ENCODE data around the gene FAM210B. TPM values are rescaled to one million over a fixed set of nuclear protein-coding genes. Genes with fewer than 3 reads are reported as not detected.

FAM210B gene, protein sequence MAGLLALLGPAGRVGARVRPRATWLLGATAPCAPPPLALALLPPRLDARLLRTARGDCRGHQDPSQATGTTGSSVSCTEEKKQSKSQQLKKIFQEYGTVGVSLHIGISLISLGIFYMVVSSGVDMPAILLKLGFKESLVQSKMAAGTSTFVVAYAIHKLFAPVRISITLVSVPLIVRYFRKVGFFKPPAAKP
- 64.2 and 69.6 TPM in 2 replicates for total RNA-seq
- polyA plus RNA-seq, result 101 and 144 TPM in 2 replicates

DNA sequence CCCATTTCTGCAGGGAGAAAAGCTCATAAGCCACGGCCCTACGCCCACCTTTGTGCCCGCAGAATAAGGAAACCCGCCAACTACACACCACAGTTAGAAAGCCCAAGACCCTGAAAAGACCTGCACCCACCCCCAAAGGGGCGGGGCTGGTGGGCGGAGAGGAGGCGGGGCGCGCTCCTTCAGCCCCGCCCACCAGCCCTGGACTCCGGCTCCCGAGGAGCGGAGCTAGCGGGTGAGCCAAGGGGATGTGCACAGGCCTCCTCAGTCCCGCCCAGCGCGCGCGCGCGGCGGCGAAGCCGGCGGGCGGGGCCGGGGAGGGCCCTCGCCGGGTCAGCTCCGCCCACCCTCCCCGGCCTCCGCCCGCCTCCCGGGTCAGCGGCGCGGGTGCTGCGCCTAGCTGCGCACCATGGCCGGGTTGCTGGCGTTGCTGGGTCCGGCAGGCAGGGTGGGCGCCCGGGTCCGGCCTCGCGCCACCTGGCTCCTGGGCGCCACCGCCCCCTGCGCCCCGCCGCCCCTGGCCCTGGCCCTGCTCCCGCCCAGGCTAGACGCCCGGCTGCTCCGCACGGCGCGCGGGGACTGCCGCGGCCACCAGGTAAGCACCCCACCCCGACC lies at the start of gene FAM210B:
Gene FAM210B (plus strand): TSS at position 375 of the 612 bp plus-strand sequence. CDS start 32 bp downstream, at position 407.
- no peaks in the 10 kb centered on the region for H3K36me3 ChIP-seq
- H3K4me1 ChIP-seq (ENCODE audit: low read depth), result peaks cover 23% of the 10 kb centered on the region
- H3K27me3 ChIP-seq, result no peaks in the 10 kb centered on the region
- peak within 1 kb of the TSS; percentile 54 for H3K4me3 ChIP-seq
- no peaks in the 10 kb centered on the region for H3K9me3 ChIP-seq (ENCODE audit: low read depth)
- peak within 1 kb of the TSS; percentile 71 for H3K27ac ChIP-seq
- DNase-seq (ENCODE audit: low read depth in 1 of 2, low spot score in 1 of 2), result peak; percentile 93 to 95
- TF ChIP-seq CTCF (IDR thresholded peaks at IDR 0.05; ENCODE audit: low read depth, low read length), result no peak

- Histone ChIP-seq H3K36me3 (no peaks in the 10 kb centered on the region), H3K4me3 (no peak overlapping the region), H3K27me3 (no peaks in the 10 kb centered on the region), H3K4me1 (ENCODE audit: low read depth) (no peaks in the 10 kb centered on the region), H3K27ac (no peak overlapping the region), H3K9me3 (ENCODE audit: low read depth) (no peaks in the 10 kb centered on the region)
- no peak for TF ChIP-seq CTCF (IDR thresholded peaks at IDR 0.05; ENCODE audit: low read depth, low read length)
- DNase-seq (ENCODE audit: low read depth in 1 of 2, low spot score in 1 of 2), result no peak
Observed at GRCh38 chr20:56316051-56316450, 42.7 kb upstream of the FAM210B start.

- H3K4me1 ChIP-seq (ENCODE audit: low read depth), result no peaks in the 10 kb centered on the region
- H3K36me3 ChIP-seq, result no peaks in the 10 kb centered on the region
- TF ChIP-seq CTCF (IDR thresholded peaks at IDR 0.05; ENCODE audit: low read depth, low read length), result no peak
- H3K9me3 ChIP-seq (ENCODE audit: low read depth), result no peaks in the 10 kb centered on the region
- DNase-seq (ENCODE audit: low read depth in 1 of 2, low spot score in 1 of 2), result no peak
- no peak overlapping the region for H3K27ac ChIP-seq
- H3K27me3 ChIP-seq, result no peaks in the 10 kb centered on the region
- H3K4me3 ChIP-seq, result no peak overlapping the region
Observed at GRCh38 chr20:56316483-56316882, 42.3 kb upstream of the FAM210B start.

- no peak for TF ChIP-seq CTCF (IDR thresholded peaks at IDR 0.05; ENCODE audit: low read depth, low read length)
- Histone ChIP-seq H3K27ac (no peak overlapping the region), H3K4me3 (no peak overlapping the region), H3K36me3 (no peaks in the 10 kb centered on the region), H3K4me1 (ENCODE audit: low read depth) (no peaks in the 10 kb centered on the region), H3K27me3 (no peaks in the 10 kb centered on the region), H3K9me3 (ENCODE audit: low read depth) (no peaks in the 10 kb centered on the region)
- DNase-seq (ENCODE audit: low read depth in 1 of 2, low spot score in 1 of 2), result no peak
Observed at GRCh38 chr20:56322681-56323080, 36.1 kb upstream of the FAM210B start.

- DNase-seq (ENCODE audit: low read depth in 1 of 2, low spot score in 1 of 2), result no peak
- no peak overlapping the region for H3K4me3 ChIP-seq
- no peaks in the 10 kb centered on the region for H3K9me3 ChIP-seq (ENCODE audit: low read depth)
- no peaks in the 10 kb centered on the region for H3K36me3 ChIP-seq
- no peaks in the 10 kb centered on the region for H3K27me3 ChIP-seq
- no peak overlapping the region for H3K27ac ChIP-seq
- TF ChIP-seq CTCF (IDR thresholded peaks at IDR 0.05; ENCODE audit: low read depth, low read length), result no peak
- H3K4me1 ChIP-seq (ENCODE audit: low read depth), result no peaks in the 10 kb centered on the region
Observed at GRCh38 chr20:56323206-56323605, 35.6 kb upstream of the FAM210B start.
